Neural cell (in vitro differentiated cells): ENCODE data around the gene ZNF804A. TPM values are rescaled to one million over a fixed set of nuclear protein-coding genes. Genes with fewer than 3 reads are reported as not detected.

Source experiments
- H2AFZ ChIP-seq: fragments of 200-600, 300-800 bp; sonication (generic), shearing (Covaris generic); 2 replicates; pipeline ENCODE4 v1.6.0; 2014; ENCODE audit warnings: low read depth, mild to moderate bottlenecking, antibody characterized with exemption, low read length, moderate library complexity
- H3F3A ChIP-seq: fragments of 200-600 bp; shearing (Covaris generic); 2 replicates; pipeline ENCODE4 v1.6.1; 2016; ENCODE audit warnings: mild to moderate bottlenecking, moderate library complexity, mixed read lengths, antibody characterized with exemption, low read length; ENCODE audit not compliant: insufficient read depth, poor library complexity, severe bottlenecking
- H3K27ac ChIP-seq: fragments of 200-600, 300-800 bp; sonication (generic), shearing (Covaris generic); 2 replicates; pipeline ENCODE4 v1.5.1; 2014; ENCODE audit warnings: mild to moderate bottlenecking, low read length, moderate library complexity
- H3K27me3 ChIP-seq: fragments of 300-800, 200-600 bp; sonication (generic), shearing (Covaris generic); 2 replicates; pipeline ENCODE4 v1.6.0; 2014; ENCODE audit warnings: mild to moderate bottlenecking, low read depth, low read length, moderate library complexity; ENCODE audit not compliant: insufficient read depth
- H3K36me3 ChIP-seq: fragments of 300-800, 200-600 bp; sonication (generic), shearing (Covaris generic); 2 replicates; pipeline ENCODE4 v1.5.1; 2014; ENCODE audit warnings: mild to moderate bottlenecking, antibody characterized with exemption, low read length, moderate library complexity; ENCODE audit not compliant: insufficient read depth
- H3K4me2 ChIP-seq: fragments of 300-800, 200-600 bp; sonication (generic), shearing (Covaris generic); 2 replicates; pipeline ENCODE4 v1.6.0; 2014; ENCODE audit warnings: mild to moderate bottlenecking, low read length
- H3K4me3 ChIP-seq: fragments of 300-800, 200-600 bp; sonication (generic), shearing (Covaris generic); 2 replicates; pipeline ENCODE4 v1.5.1; 2014; ENCODE audit warnings: mild to moderate bottlenecking, low read length, moderate library complexity
- H3K79me2 ChIP-seq: fragments of 200-600 bp; shearing (Covaris generic); replicated peaks from 2 replicates; pipeline ENCODE4 v1.6.0; 2014; ENCODE audit warnings: mild to moderate bottlenecking, low read length, moderate library complexity; ENCODE audit not compliant: insufficient read depth
- H3K9ac ChIP-seq: fragments of 300-800, 200-600 bp; sonication (generic), shearing (Covaris generic); 2 replicates; pipeline ENCODE4 v1.6.1; 2016; ENCODE audit warnings: mild to moderate bottlenecking, low read length, mixed read lengths
- H3K9me2 ChIP-seq: fragments of 200-600 bp; shearing (Covaris generic); 2 replicates; pipeline ENCODE4 v1.6.1; 2016; ENCODE audit warnings: mild to moderate bottlenecking, low read length, mixed read lengths; ENCODE audit not compliant: insufficient read depth
- H3K9me3 ChIP-seq: fragments of 200-600, 300-800 bp; sonication (generic), shearing (Covaris generic); 2 replicates; pipeline ENCODE4 v1.6.1; 2016; ENCODE audit warnings: mild to moderate bottlenecking, mixed run types, low read length, moderate library complexity, mixed read lengths
- H4K20me1 ChIP-seq: fragments of 200-600 bp; shearing (Covaris generic); 2 replicates; pipeline ENCODE4 v1.6.1; 2016; ENCODE audit warnings: mild to moderate bottlenecking, mixed run types; ENCODE audit not compliant: insufficient read depth
- CTCF ChIP-seq: fragments of 450-650 bp; IDR thresholded peaks from 2 replicates; pipeline ENCODE4 v1.5.1; 2014; ENCODE audit warnings: antibody characterized with exemption, mild to moderate bottlenecking, moderate library complexity; ENCODE audit not compliant: poor library complexity, severe bottlenecking
- EP300 ChIP-seq: fragments of 450-650 bp; conservative IDR thresholded peaks from 2 replicates; pipeline ENCODE4 v1.6.1; 2014; ENCODE audit warnings: antibody characterized with exemption, mild to moderate bottlenecking, moderate library complexity; ENCODE audit not compliant: poor library complexity, severe bottlenecking
- EZH2 ChIP-seq: fragments of 200-600, 300-800 bp; shearing (Covaris generic), sonication (generic); IDR thresholded peaks from 2 replicates; pipeline ENCODE4 v1.6.1; 2014; ENCODE audit warnings: antibody characterized with exemption, low read length, borderline replicate concordance, mild to moderate bottlenecking; ENCODE audit not compliant: insufficient read depth, poor library complexity, severe bottlenecking
- MXI1 ChIP-seq: fragments of 450-650 bp; conservative IDR thresholded peaks from 2 replicates; pipeline ENCODE4 v1.6.1; 2014; ENCODE audit warnings: antibody characterized with exemption, mild to moderate bottlenecking; ENCODE audit not compliant: poor library complexity, severe bottlenecking
- POLR2AphosphoS5 ChIP-seq: IDR thresholded peaks from 2 replicates; pipeline ENCODE4 v1.6.1; 2012
- RAD21 ChIP-seq: fragments of 450-650 bp; conservative IDR thresholded peaks from 2 replicates; pipeline ENCODE4 v1.6.1; 2014; ENCODE audit warnings: antibody characterized with exemption, mild to moderate bottlenecking, moderate library complexity
- SMC3 ChIP-seq: fragments of 450-650 bp; conservative IDR thresholded peaks from 2 replicates; pipeline ENCODE4 v1.6.1; 2014; ENCODE audit warnings: antibody characterized with exemption, mild to moderate bottlenecking, moderate library complexity; ENCODE audit not compliant: poor library complexity
- TAF1 ChIP-seq: IDR thresholded peaks from 2 replicates; pipeline ENCODE4 v1.6.1; 2012; ENCODE audit warnings: low read depth
- polyA plus RNA-seq: library from polyadenylated mRNA; depleted of rRNA; stranded (reverse); fragments of >200 nt; gene quantifications from 2 replicates; pipeline ENCODE4 v1.2.3, GENCODE V29; 2014
- TF ChIP-seq, protein P1 (sequence below): IDR thresholded peaks from 2 replicates; pipeline ENCODE4 v1.6.1; 2012; ENCODE audit warnings: borderline replicate concordance

The ZNF804A gene
- polyA plus RNA-seq, 1 donor from 2014 or later, result 2.7 TPM

DNA sequence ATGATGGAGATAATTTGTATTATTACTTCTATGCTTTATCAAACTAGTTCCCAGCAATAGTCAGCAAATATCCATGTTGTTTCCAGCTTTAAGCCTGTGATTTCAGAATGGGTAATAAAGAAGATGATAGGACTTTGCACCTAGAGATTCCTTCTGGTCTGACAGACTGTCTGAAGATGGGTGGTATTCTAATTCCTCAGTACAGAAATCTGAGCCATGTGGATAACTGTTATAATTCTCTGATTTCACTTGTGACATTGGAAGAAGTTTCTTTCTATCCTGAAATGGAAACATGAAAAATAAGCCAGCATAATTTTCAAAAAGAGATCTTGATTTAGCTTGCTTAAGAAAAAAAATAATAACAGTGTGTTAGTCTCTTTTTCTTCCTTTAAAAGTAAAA, 130.1 kb downstream of the ZNF804A start:
- Histone ChIP-seq H3K27ac (no peak overlapping the region), H3K27me3 (no peaks in the 10 kb centered on the region), H2AFZ (no peak overlapping the region), H4K20me1 (no peaks in the 10 kb centered on the region), H3K4me3 (no peak overlapping the region), H3K9me3 (no peaks in the 10 kb centered on the region), H3K4me2 (no peak overlapping the region), H3K79me2 (no peaks in the 10 kb centered on the region), H3K9ac (no peak overlapping the region), H3K36me3 (no peaks in the 10 kb centered on the region), H3K9me2 (no peaks in the 10 kb centered on the region), H3F3A (no peaks in the 10 kb centered on the region)
- TF ChIP-seq EZH2 (no peak), RAD21 (no peak), MXI1 (no peak), SMC3 (no peak), CTCF (no peak), TAF1 (no peak), POLR2AphosphoS5 (no peak), EP300 (no peak)
- TF ChIP-seq, protein P1, sequence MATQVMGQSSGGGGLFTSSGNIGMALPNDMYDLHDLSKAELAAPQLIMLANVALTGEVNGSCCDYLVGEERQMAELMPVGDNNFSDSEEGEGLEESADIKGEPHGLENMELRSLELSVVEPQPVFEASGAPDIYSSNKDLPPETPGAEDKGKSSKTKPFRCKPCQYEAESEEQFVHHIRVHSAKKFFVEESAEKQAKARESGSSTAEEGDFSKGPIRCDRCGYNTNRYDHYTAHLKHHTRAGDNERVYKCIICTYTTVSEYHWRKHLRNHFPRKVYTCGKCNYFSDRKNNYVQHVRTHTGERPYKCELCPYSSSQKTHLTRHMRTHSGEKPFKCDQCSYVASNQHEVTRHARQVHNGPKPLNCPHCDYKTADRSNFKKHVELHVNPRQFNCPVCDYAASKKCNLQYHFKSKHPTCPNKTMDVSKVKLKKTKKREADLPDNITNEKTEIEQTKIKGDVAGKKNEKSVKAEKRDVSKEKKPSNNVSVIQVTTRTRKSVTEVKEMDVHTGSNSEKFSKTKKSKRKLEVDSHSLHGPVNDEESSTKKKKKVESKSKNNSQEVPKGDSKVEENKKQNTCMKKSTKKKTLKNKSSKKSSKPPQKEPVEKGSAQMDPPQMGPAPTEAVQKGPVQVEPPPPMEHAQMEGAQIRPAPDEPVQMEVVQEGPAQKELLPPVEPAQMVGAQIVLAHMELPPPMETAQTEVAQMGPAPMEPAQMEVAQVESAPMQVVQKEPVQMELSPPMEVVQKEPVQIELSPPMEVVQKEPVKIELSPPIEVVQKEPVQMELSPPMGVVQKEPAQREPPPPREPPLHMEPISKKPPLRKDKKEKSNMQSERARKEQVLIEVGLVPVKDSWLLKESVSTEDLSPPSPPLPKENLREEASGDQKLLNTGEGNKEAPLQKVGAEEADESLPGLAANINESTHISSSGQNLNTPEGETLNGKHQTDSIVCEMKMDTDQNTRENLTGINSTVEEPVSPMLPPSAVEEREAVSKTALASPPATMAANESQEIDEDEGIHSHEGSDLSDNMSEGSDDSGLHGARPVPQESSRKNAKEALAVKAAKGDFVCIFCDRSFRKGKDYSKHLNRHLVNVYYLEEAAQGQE, result no peak

DNA sequence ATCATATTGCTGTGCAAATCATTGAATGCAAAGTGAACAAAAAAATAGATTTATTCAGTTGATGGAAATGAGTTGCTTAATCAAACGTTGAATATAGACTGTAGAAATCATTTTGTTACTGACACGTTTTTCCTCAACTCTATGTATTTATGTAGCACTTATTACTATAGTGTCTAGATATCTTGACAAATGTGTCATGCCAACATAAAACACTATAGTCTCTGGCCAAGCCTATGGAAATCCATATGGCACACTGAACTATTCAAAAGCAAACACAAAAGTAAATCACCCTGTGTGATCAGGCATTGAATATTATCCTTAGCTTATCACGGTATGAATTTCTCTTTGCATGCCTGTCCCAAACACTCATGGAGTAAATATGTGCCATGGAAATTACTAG, 131.3 kb downstream of the ZNF804A start:
- Histone ChIP-seq H3K4me2 (no peak overlapping the region), H3K27ac (no peak overlapping the region), H4K20me1 (no peaks in the 10 kb centered on the region), H3F3A (no peaks in the 10 kb centered on the region), H3K4me3 (no peak overlapping the region), H3K9ac (no peak overlapping the region), H3K27me3 (no peaks in the 10 kb centered on the region), H2AFZ (no peak overlapping the region), H3K36me3 (no peaks in the 10 kb centered on the region), H3K9me2 (no peaks in the 10 kb centered on the region), H3K79me2 (no peaks in the 10 kb centered on the region), H3K9me3 (no peaks in the 10 kb centered on the region)
- TF ChIP-seq RAD21, result no peak
- TF ChIP-seq, protein P1, result no peak
